WTC11 (cell line): ENCODE results near the gene NAT8L. TPM values are rescaled to one million over a fixed set of nuclear protein-coding genes. Genes with fewer than 3 reads are reported as not detected.

Source experiments
- ATAC-seq: fragments of 200-7000 bp; cut with Tn5 transposase; 2 replicates; pipeline ENCODE4 v1.10.0; 2021; ENCODE audit warnings: mild to moderate bottlenecking, moderate library complexity
- CTCF ChIA-PET: fragments of 300-600 bp; sonication (Branson Sonifier 250); formaldehyde crosslinking; loops from one replicate; lab custom pipeline; 2021; ENCODE audit warnings: antibody characterized with exemption; lab: Charles Lee
- POLR2A ChIA-PET: fragments of 350-600 bp; sonication (Branson Sonifier 250); formaldehyde crosslinking; loops from one replicate; lab custom pipeline; 2021; ENCODE audit warnings: antibody characterized with exemption; lab: Charles Lee
- DNase-seq: peaks from one replicate; pipeline ENCODE4 v3.0.0; 2021; ENCODE audit warnings: low spot score
- H3K27ac Mint-ChIP-seq: 2 replicates; pipeline ENCODE4 v1.8.0; 2021; ENCODE audit warnings: mixed read lengths
- H3K27me3 Mint-ChIP-seq: 2 replicates; pipeline ENCODE4 v1.8.0; 2021; ENCODE audit warnings: low read depth, mild to moderate bottlenecking, moderate library complexity, mixed read lengths
- H3K36me3 Mint-ChIP-seq: 2 replicates; pipeline ENCODE4 v1.8.0; 2021; ENCODE audit warnings: mixed read lengths
- H3K4me1 Mint-ChIP-seq: 2 replicates; pipeline ENCODE4 v1.8.0; 2022; ENCODE audit warnings: mixed read lengths
- H3K4me3 Mint-ChIP-seq: 2 replicates; pipeline ENCODE4 v1.8.0; 2021; ENCODE audit warnings: mild to moderate bottlenecking, moderate library complexity, mixed read lengths
- H3K9me3 Mint-ChIP-seq: 2 replicates; pipeline ENCODE4 v1.8.0; 2021; ENCODE audit warnings: mixed read lengths
- FOXJ3 ChIP-seq: sonication (generic); formaldehyde crosslinking; IDR thresholded peaks from 2 replicates; pipeline ENCODE4 v1.9.0; 2021; ENCODE audit warnings: missing genetic modification reagents, mild to moderate bottlenecking, borderline replicate concordance
- FOXP1 ChIP-seq: sonication (generic); formaldehyde crosslinking; IDR thresholded peaks from 2 replicates; pipeline ENCODE4 v1.8.0; 2022; ENCODE audit warnings: missing genetic modification reagents, mild to moderate bottlenecking, moderate library complexity, borderline replicate concordance
- GRHL2 ChIP-seq: fragments of 250-450 bp; sonication (Bioruptor Pico); IDR thresholded peaks from 2 replicates; pipeline ENCODE4 v1.8.0; 2022; ENCODE audit warnings: mild to moderate bottlenecking, moderate library complexity; ENCODE audit not compliant: insufficient replicate concordance, severe bottlenecking
- IRF2 ChIP-seq: sonication (generic); formaldehyde crosslinking; IDR thresholded peaks from 2 replicates; pipeline ENCODE4 v1.8.0; 2022; ENCODE audit warnings: low read depth, missing genetic modification reagents, borderline replicate concordance
- JAZF1 ChIP-seq: fragments of 250-450 bp; sonication (Bioruptor Pico); IDR thresholded peaks from 2 replicates; pipeline ENCODE4 v1.9.0; 2021; ENCODE audit warnings: moderate library complexity, mild to moderate bottlenecking, inconsistent platforms
- KAT7 ChIP-seq: sonication (generic); formaldehyde crosslinking; IDR thresholded peaks from 2 replicates; pipeline ENCODE4 v1.8.1; 2023; ENCODE audit warnings: missing genetic modification reagents, mild to moderate bottlenecking, borderline replicate concordance
- NFATC4 ChIP-seq: fragments of 250-450 bp; sonication (Bioruptor Pico); IDR thresholded peaks from 2 replicates; pipeline ENCODE4 v1.9.0; 2021; ENCODE audit warnings: mild to moderate bottlenecking
- NR3C1 ChIP-seq: sonication (generic); formaldehyde crosslinking; conservative IDR thresholded peaks from 2 replicates; pipeline ENCODE4 v1.8.1; 2023; ENCODE audit warnings: low read depth, mild to moderate bottlenecking, missing genetic modification reagents
- PRRX2 ChIP-seq: fragments of 250-450 bp; sonication (Bioruptor Pico); IDR thresholded peaks from 2 replicates; pipeline ENCODE4 v1.8.0; 2021; ENCODE audit warnings: mild to moderate bottlenecking
- RELA ChIP-seq: sonication (generic); formaldehyde crosslinking; IDR thresholded peaks from 2 replicates; pipeline ENCODE4 v1.8.1; 2022; ENCODE audit warnings: missing genetic modification reagents, mild to moderate bottlenecking, borderline replicate concordance
- ZNF396 ChIP-seq: fragments of 250-450 bp; sonication (Bioruptor Pico); IDR thresholded peaks from 2 replicates; pipeline ENCODE4 v1.8.0; 2021; ENCODE audit warnings: mild to moderate bottlenecking, moderate library complexity, borderline replicate concordance
- ZNF423 ChIP-seq: fragments of 250-450 bp; sonication (Bioruptor Pico); IDR thresholded peaks from 2 replicates; pipeline ENCODE4 v2.1.2; 2022; ENCODE audit warnings: mild to moderate bottlenecking, moderate library complexity
- ZNF671 ChIP-seq: fragments of 250-450 bp; sonication (Bioruptor Pico); IDR thresholded peaks from 2 replicates; pipeline ENCODE4 v1.8.0; 2021; ENCODE audit warnings: mild to moderate bottlenecking
- total RNA-seq: library from RNA; stranded (reverse); gene quantifications from 3 replicates; pipeline ENCODE4 v1.2.3, GENCODE V29; 2021
- TF ChIP-seq, protein P1 (sequence below): sonication (generic); formaldehyde crosslinking; conservative IDR thresholded peaks from 2 replicates; pipeline ENCODE4 v1.8.1; 2022; ENCODE audit warnings: mild to moderate bottlenecking, missing genetic modification reagents
- TF ChIP-seq, protein P2 (sequence below): sonication (generic); formaldehyde crosslinking; IDR thresholded peaks from 2 replicates; pipeline ENCODE4 v1.8.1; 2023; ENCODE audit warnings: mild to moderate bottlenecking, missing genetic modification reagents, moderate library complexity
- TF ChIP-seq, protein P3 (sequence below): sonication (generic); formaldehyde crosslinking; IDR thresholded peaks from 2 replicates; pipeline ENCODE4 v1.8.1; 2022; ENCODE audit warnings: mild to moderate bottlenecking, moderate library complexity, missing genetic modification reagents
- TF ChIP-seq, protein P4 (sequence below): sonication (generic); formaldehyde crosslinking; IDR thresholded peaks from 2 replicates; pipeline ENCODE4 v1.8.0; 2022; ENCODE audit warnings: mild to moderate bottlenecking, missing genetic modification reagents
- TF ChIP-seq, protein P5 (sequence below): sonication (generic); formaldehyde crosslinking; IDR thresholded peaks from 2 replicates; pipeline ENCODE4 v1.8.0; 2023; ENCODE audit warnings: missing genetic modification reagents
- TF ChIP-seq, protein P6 (sequence below): sonication (generic); formaldehyde crosslinking; conservative IDR thresholded peaks from 2 replicates; pipeline ENCODE4 v1.8.1; 2023; ENCODE audit warnings: mild to moderate bottlenecking, low read depth, missing genetic modification reagents, moderate library complexity
- TF ChIP-seq, protein P7 (sequence below): fragments of 250-450 bp; sonication (Bioruptor Pico); IDR thresholded peaks from 2 replicates; pipeline ENCODE4 v1.9.0; 2021; ENCODE audit warnings: mild to moderate bottlenecking
- TF ChIP-seq, protein P8 (sequence below): sonication (generic); formaldehyde crosslinking; IDR thresholded peaks from 2 replicates; pipeline ENCODE4 v1.8.0; 2022; ENCODE audit warnings: mild to moderate bottlenecking, missing genetic modification reagents

The NAT8L gene
- total RNA-seq, 1 experiment from 2014 or later, result 20.0 TPM

DNA sequence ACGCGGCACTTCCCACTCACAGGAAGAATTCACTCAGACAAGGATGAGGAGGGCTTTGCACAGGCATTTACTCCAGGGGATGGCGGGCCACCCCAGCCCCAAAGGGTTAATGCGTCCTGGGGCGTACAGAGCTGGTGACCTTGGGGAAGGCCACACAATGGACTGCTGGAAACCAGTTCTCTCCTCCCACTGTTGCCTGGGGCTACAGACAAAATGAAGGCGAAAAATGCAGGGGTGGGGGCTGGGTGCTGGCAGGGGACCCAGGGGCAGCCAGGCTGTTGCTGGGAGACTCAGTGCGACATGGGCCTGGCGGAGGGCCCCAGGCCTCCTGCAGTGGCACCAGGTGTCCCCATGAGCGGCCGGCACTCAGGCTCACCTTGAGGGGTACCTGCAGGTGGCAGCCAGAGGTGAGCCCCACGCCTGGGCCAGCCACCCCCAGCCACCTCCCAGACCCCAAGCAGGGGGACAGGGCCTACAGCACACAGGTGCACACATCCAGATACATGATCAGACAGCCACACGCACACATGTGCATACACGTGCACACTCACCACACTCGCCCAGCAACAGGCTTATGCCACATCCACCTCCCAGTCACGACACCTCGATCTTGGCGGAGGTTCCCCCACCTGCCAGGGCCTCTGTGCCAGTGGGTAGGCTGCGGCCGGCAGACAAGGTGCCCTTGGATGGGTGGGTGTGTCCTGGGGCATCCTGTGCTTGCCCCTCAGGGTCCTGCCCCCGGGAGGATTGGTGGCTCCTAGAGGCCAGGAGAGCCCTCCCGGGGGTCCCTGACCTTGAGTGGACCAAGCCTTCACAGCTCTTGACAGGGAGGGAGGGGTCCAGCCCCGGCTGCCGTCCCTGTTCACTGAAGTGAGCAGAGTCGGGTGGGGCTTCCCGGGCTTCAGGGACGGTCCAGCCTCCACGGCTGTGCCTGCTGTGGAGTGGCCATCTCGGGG, 13.1 kb downstream of the NAT8L start:
- TF ChIP-seq IRF2 (CRISPR knock-in tag), result no peak
- TF ChIP-seq ZNF423 (CRISPR knock-in tag), result 0 out of 2 replicates have a peak, but pooled peaks have one; percentile 5
- ATAC-seq (peak; percentile 13), DNase-seq (peak; percentile 24)
- Mint-ChIP-seq H3K36me3 (no peaks in the 10 kb centered on the region), H3K4me3 (no peak overlapping the region), H3K27ac (no peak overlapping the region), H3K9me3 (no peaks in the 10 kb centered on the region), H3K4me1 (peaks cover 17% of the 10 kb centered on the region), H3K27me3 (no peaks in the 10 kb centered on the region)
- POLR2A ChIA-PET, result no interaction called here
- CTCF ChIA-PET, result interaction anchor here (0.6 to 1.2 kb wide), 2 partner anchors 15 to 183 kb away, joined by 3 read pairs; no protein-coding TSS in a partner anchor

DNA sequence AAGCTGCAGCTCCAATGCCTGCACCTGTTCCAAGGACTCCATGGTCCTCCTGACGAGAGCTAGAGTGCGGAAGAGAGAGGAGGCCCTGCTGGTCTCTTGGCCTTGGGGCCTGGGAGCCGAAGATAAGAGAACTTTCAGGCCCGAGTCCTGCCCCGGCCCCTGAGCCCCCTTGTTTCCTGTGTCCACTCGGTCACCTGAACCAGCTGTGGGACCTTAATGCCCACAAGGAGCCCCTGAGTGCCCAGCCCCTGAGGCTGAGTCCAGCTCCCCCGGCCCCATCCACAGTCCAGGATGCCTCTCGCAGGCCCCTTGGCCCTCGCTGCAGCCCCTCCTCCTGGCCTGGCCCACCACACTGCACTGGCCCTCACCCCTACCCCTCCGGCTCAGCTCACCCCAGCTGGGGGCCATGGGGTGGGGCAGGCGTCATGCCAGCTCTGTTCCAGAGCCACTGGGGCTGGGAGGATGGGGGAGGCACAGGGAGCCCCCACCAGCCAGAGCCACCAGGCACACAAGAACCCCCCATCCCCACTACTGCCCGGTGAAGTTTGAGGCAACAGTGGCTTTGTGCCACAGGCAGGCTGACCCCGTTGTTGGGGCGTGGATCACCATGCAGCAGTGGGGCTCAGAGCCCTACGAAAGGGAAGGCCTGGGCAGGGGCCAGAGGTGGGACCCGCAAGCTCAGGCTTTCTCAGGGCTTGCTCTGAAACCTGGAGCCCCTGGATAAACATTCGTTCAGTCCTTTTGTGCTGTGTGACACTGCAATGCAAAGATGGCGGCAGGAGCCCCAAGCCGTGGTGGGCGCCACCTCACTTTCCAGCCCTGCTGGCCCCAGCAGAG, 14.1 kb downstream of the NAT8L start:
- POLR2A ChIA-PET, result no interaction called here
- TF ChIP-seq, protein P1, sequence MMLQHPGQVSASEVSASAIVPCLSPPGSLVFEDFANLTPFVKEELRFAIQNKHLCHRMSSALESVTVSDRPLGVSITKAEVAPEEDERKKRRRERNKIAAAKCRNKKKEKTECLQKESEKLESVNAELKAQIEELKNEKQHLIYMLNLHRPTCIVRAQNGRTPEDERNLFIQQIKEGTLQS, result no peak
- TF ChIP-seq JAZF1 (CRISPR knock-in tag) (no peak), NFATC4 (CRISPR knock-in tag) (no peak), FOXJ3 (no peak), ZNF396 (CRISPR knock-in tag) (no peak), RELA (CRISPR knock-in tag) (no peak), KAT7 (CRISPR knock-in tag) (no peak), FOXP1 (CRISPR knock-in tag) (no peak), ZNF671 (CRISPR knock-in tag) (no peak), PRRX2 (CRISPR knock-in tag) (no peak), NR3C1 (CRISPR knock-in tag) (no peak), GRHL2 (CRISPR knock-in tag) (no peak)
- TF ChIP-seq, protein P2, sequence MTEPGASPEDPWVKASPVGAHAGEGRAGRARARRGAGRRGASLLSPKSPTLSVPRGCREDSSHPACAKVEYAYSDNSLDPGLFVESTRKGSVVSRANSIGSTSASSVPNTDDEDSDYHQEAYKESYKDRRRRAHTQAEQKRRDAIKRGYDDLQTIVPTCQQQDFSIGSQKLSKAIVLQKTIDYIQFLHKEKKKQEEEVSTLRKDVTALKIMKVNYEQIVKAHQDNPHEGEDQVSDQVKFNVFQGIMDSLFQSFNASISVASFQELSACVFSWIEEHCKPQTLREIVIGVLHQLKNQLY (CRISPR knock-in tag), result no peak
- TF ChIP-seq, protein P3, sequence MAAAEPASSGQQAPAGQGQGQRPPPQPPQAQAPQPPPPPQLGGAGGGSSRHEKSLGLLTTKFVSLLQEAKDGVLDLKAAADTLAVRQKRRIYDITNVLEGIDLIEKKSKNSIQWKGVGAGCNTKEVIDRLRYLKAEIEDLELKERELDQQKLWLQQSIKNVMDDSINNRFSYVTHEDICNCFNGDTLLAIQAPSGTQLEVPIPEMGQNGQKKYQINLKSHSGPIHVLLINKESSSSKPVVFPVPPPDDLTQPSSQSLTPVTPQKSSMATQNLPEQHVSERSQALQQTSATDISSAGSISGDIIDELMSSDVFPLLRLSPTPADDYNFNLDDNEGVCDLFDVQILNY (CRISPR knock-in tag), result no peak
- TF ChIP-seq, protein P4, sequence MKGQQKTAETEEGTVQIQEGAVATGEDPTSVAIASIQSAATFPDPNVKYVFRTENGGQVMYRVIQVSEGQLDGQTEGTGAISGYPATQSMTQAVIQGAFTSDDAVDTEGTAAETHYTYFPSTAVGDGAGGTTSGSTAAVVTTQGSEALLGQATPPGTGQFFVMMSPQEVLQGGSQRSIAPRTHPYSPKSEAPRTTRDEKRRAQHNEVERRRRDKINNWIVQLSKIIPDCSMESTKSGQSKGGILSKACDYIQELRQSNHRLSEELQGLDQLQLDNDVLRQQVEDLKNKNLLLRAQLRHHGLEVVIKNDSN (CRISPR knock-in tag), result no peak
- TF ChIP-seq, protein P5, sequence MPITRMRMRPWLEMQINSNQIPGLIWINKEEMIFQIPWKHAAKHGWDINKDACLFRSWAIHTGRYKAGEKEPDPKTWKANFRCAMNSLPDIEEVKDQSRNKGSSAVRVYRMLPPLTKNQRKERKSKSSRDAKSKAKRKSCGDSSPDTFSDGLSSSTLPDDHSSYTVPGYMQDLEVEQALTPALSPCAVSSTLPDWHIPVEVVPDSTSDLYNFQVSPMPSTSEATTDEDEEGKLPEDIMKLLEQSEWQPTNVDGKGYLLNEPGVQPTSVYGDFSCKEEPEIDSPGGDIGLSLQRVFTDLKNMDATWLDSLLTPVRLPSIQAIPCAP, result no peak
- TF ChIP-seq, protein P6, sequence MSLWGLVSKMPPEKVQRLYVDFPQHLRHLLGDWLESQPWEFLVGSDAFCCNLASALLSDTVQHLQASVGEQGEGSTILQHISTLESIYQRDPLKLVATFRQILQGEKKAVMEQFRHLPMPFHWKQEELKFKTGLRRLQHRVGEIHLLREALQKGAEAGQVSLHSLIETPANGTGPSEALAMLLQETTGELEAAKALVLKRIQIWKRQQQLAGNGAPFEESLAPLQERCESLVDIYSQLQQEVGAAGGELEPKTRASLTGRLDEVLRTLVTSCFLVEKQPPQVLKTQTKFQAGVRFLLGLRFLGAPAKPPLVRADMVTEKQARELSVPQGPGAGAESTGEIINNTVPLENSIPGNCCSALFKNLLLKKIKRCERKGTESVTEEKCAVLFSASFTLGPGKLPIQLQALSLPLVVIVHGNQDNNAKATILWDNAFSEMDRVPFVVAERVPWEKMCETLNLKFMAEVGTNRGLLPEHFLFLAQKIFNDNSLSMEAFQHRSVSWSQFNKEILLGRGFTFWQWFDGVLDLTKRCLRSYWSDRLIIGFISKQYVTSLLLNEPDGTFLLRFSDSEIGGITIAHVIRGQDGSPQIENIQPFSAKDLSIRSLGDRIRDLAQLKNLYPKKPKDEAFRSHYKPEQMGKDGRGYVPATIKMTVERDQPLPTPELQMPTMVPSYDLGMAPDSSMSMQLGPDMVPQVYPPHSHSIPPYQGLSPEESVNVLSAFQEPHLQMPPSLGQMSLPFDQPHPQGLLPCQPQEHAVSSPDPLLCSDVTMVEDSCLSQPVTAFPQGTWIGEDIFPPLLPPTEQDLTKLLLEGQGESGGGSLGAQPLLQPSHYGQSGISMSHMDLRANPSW, result no peak
- TF ChIP-seq, protein P7, sequence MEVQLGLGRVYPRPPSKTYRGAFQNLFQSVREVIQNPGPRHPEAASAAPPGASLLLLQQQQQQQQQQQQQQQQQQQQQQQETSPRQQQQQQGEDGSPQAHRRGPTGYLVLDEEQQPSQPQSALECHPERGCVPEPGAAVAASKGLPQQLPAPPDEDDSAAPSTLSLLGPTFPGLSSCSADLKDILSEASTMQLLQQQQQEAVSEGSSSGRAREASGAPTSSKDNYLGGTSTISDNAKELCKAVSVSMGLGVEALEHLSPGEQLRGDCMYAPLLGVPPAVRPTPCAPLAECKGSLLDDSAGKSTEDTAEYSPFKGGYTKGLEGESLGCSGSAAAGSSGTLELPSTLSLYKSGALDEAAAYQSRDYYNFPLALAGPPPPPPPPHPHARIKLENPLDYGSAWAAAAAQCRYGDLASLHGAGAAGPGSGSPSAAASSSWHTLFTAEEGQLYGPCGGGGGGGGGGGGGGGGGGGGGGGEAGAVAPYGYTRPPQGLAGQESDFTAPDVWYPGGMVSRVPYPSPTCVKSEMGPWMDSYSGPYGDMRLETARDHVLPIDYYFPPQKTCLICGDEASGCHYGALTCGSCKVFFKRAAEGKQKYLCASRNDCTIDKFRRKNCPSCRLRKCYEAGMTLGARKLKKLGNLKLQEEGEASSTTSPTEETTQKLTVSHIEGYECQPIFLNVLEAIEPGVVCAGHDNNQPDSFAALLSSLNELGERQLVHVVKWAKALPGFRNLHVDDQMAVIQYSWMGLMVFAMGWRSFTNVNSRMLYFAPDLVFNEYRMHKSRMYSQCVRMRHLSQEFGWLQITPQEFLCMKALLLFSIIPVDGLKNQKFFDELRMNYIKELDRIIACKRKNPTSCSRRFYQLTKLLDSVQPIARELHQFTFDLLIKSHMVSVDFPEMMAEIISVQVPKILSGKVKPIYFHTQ, result no peak
- TF ChIP-seq, protein P8, sequence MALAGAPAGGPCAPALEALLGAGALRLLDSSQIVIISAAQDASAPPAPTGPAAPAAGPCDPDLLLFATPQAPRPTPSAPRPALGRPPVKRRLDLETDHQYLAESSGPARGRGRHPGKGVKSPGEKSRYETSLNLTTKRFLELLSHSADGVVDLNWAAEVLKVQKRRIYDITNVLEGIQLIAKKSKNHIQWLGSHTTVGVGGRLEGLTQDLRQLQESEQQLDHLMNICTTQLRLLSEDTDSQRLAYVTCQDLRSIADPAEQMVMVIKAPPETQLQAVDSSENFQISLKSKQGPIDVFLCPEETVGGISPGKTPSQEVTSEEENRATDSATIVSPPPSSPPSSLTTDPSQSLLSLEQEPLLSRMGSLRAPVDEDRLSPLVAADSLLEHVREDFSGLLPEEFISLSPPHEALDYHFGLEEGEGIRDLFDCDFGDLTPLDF, result no peak
- TF ChIP-seq, all 79 proteins: peak for 0
- H3K27ac Mint-ChIP-seq, result no peak overlapping the region
- CTCF ChIA-PET, result interaction anchor here (0.6 kb wide), 1 partner anchor 184 kb away, joined by 3 read pairs; no protein-coding TSS in a partner anchor
- no peak for DNase-seq
- H3K27me3 Mint-ChIP-seq, result no peaks in the 10 kb centered on the region
- H3K9me3 Mint-ChIP-seq, result no peaks in the 10 kb centered on the region
- H3K36me3 Mint-ChIP-seq, result no peaks in the 10 kb centered on the region
- peaks cover 13% of the 10 kb centered on the region for H3K4me1 Mint-ChIP-seq
- H3K4me3 Mint-ChIP-seq, result no peak overlapping the region
- no peak for ATAC-seq
